Right lobe of liver (tissue), 4 donors: Measurements from ENCODE around the gene RNF40.

Experiments
- POLR2A ChIP-seq: fragments of 450-650 bp; IDR thresholded peaks from one replicate; pipeline ENCODE4 v1.6.1; 2017; ENCODE audit warnings: antibody characterized with exemption, mild to moderate bottlenecking
- TF ChIP-seq, protein P1 (sequence below), 4 donors: fragments of 200-600 bp in 3 of 4; fragments of 450-650 bp in 1 of 4; IDR thresholded peaks; one replicate each; pipeline versions ENCODE4 v1.5.1 to v1.8.0; 2016 to 2022; ENCODE audit warnings: antibody characterized with exemption in 4 of 4, mild to moderate bottlenecking in 2 of 4
- donor health status: DM: no; HTN: no; CAD: no.
- donor health status: DM: no; HTN: no; CAD: no.
- donor health status: DM: no; HTN: yes; CAD: no.

DNA sequence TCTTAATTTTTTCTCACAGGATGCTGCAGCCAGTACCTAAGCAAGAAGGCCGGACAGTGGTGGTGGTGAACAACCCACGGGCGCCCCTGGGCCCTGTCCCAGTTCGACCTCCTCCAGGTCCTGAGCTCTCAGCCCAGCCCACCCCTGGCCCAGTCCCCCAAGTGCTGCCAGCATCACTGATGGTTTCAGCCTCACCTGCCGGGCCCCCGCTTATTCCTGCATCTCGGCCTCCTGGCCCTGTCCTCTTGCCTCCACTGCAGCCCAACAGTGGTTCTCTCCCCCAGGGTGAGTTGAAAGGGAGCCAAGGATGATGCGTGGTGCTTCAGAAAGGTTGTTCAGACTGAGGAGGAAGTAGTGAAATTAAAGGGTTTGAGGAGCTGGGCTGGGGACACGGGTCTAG, 41.4 kb upstream of the RNF40 start:
- TF ChIP-seq, protein P1, sequence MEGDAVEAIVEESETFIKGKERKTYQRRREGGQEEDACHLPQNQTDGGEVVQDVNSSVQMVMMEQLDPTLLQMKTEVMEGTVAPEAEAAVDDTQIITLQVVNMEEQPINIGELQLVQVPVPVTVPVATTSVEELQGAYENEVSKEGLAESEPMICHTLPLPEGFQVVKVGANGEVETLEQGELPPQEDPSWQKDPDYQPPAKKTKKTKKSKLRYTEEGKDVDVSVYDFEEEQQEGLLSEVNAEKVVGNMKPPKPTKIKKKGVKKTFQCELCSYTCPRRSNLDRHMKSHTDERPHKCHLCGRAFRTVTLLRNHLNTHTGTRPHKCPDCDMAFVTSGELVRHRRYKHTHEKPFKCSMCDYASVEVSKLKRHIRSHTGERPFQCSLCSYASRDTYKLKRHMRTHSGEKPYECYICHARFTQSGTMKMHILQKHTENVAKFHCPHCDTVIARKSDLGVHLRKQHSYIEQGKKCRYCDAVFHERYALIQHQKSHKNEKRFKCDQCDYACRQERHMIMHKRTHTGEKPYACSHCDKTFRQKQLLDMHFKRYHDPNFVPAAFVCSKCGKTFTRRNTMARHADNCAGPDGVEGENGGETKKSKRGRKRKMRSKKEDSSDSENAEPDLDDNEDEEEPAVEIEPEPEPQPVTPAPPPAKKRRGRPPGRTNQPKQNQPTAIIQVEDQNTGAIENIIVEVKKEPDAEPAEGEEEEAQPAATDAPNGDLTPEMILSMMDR (IDR thresholded peaks at IDR 0.05), result no peak
- TF ChIP-seq POLR2A, result no peak
